Measurements from ENCODE around the gene CDX1.

CDX1 gene

DNA sequence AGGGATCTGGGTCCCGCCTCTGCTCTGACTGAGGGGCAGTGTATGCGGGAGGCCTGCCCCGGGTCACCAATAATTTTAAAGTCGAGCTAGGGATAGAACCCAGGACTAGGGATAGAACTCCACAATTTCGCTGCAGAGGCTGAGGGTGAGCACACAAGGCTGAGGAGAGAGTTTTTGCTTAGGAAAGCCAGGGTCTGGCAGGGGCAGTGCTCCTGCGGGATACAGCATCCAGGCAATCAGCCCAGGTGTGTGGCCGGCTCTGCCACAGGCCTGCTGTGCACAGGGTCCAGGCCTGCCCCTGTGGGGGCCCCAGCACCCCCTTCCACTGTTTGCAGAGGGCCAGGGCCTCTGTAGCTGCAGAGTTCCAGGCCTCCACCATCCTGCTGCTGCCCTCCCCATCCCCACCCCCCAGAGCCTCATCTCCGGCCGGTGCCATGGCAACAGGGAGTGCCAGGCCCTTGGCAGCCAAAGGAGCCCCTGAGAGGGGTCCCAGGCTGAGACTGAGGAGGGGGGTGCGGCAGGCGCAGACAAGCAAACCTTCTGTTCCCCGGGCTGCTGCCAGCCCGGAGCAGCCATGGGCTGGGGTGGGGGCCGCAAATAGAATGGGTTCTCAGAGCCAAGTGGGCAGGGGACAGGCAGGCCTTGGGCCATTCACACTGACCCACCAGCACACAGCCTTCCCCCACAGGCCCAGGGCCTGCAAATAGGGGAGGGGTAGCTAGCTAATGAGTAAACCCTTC, 19.5 kb upstream of the CDX1 start:
- no peak for DNase-seq

DNA sequence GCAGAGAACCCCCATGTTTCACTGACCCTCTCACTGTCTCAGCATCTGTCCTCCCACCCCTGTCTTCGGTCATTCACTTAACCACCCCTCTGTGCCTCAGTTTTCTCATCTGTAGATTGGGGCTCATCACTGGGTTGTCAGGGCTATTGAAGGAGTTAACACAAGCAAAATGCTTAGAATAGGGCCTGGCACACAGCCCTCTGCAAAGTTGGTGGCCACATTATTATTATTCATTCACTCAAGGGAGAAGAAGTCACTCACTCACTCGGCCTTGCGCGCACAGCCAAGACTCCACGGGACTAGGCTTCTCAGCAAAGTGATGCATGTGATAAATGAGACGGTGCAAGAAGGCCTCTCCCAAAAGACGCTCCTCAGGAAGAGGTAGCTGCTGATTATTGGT, 18.9 kb upstream of the CDX1 start:
- no peak for DNase-seq

DNA sequence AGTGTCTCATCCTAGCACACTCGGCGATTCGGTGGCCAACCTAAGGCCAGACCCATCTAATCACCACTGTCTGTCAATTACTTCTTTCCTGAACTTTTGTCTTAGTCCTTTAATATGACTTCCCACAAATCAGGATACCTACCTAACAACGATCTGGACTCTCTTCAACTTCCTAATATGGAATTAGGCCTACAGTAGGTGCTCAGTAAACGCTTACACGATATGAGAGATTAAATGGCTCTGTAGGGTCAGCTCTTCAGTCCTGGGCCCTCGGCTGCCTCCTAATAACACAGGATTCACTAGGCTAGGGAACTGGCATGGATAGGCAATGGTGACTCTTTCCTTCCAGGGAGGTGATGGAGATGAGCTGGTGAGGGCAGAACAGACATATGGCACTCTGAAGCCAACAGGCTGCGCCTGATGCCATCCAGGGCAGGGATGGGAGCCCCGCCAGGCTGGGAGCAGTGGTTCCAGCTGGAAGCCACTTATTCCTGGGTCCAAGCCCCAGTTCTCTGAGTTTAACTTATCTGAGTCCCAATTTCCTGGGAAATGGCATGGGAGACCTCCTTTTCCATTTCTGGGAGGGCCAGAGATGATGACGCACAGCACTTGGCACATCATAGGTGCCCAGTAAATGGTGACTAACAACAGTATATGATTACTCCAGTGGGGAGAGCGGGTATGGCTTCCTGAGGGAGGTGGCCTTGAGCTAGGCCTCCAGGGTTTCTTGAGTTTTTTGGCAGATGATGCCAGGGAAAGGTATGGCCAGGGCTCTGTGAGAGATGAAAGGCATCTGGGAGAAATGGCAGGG, 18.3 kb upstream of the CDX1 start:
- DNase-seq: no peak

DNA sequence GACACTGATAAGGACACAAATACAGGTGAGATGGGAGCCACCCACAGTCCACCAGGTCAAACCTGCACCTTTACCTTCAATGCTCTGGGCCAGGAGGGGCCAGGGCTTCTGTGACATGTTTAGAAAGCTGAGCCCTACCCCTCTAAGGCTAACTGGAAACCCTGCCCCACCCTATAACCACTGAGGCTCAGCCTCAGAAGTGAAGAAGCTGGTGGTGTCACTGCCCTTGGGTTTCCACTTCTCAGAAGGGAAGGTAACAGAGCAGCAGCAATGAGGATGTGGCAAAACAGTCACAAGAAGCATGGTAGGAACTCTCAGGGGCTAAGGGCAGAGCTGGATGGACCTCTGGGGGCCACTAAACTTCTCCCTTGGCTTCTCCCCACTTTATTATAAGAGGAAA, 17.0 kb upstream of the CDX1 start:
- no peak for DNase-seq

DNA sequence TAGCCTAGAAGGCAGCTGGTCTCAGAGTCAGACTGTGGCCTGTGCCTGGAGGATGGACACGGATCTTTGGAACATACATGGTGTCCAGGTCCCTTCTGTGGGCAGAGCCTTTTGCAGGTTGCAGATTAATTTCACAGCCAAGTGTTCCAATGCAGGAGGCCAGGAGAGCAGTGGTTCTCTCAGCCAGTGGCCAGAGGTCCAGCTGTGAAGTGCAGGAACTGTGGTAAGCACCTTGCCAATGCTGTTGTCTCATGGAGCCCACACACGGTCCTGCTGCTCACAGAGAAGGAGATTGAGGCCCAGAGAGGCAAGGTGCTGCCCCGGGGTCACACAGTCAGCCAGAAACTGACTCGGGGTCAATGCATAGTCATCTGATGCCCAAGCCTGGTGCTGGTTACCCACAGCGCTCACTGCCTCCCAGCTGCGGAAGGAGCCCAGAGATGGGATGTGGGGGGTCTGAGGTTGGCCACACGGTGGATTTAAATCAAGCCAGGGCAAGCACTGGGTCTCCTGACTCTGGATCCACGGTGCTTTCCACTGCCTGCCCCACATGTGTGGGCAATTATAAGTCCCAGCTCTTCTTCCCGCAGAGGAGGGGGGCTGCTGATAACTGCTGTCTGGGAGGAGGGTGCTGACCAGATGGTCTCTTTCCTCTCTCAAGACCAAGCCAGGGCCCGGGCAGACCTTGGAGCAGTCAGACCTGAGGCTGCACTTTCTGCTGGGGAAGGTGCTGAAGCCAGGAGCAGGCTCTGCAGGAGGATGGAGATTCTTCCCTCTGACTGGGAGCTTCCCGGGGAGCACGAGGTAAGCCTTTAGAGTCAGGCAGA, 13.7 kb upstream of the CDX1 start:
- no peak for DNase-seq

DNA sequence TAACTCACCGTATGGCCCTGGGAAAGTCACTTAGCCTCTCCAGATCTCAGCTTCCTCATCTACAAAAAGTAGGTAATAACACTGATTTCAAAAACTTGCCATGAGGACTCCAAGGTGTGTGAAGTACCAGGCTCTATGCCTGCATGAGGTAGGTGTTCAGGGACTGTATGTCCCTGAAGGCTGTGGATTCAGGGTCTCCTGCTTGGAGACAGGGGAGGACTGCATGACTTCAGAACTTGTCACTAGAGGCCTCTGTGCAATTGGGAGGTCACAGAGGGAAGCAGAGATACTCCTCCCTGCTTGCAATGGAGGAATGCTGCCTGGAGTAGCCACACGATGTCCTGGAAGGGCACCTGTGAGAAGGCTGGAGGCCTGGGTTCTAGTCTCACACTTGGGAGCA, 13.1 kb upstream of the CDX1 start:
- no peak for DNase-seq

DNA sequence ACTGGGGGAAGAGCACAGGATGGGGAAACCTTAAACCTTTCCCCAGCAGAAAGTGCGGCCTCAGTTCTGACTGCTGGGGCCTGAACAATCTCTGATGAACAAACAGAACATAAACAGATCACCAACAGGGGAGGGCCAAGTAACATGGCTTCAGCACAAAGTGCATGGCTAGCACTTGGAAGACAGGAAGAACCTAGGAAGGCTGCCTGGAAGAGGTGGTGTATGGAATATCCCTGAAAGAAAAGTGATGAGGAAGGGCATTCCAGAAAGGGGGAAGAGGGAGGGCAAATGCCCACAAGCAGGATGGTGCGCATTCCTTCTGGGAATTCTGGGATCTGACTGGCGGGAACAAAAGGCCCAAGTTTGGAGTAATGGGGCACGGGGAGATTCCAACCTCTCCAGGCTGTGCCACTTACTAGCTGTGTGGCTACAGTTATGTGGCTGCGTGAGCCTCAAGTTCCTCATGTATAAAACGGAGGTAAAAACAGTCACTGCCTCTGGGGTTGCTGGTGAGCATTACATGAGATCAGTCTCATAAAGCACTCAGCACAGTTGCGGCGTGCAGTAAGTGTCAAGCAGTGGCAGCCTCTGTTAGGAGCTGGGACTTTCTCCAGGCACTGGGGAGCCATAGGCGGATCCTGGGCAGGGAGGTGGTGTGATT, 12.5 kb upstream of the CDX1 start:
- peak; percentile 6 to 13 for DNase-seq

DNA sequence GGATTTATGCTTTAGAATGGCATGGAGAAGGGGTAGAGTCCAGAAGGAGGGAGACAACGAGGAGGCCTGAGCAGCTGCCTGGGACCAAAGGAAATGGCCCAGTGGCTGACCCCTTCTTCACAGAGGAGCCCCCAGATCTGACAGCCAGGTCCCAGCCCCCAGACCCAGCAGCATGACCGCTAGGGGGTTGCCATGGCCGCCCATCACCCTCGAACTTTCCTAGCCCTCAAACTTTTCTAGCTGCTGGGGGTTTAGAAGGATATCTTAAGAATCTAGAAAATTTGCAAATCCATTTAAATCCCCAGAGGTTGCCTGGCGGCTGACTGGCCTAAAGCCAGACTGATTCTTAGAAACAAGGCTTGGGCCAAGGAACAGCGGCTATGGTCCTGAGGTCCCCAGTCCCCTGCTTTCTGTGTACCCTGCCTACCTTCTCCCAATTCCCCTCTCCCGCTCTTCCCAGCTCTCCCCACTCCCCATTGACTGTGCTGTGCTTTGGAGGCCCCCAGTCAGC, 11.9 kb upstream of the CDX1 start:
- DNase-seq: no peak

DNA sequence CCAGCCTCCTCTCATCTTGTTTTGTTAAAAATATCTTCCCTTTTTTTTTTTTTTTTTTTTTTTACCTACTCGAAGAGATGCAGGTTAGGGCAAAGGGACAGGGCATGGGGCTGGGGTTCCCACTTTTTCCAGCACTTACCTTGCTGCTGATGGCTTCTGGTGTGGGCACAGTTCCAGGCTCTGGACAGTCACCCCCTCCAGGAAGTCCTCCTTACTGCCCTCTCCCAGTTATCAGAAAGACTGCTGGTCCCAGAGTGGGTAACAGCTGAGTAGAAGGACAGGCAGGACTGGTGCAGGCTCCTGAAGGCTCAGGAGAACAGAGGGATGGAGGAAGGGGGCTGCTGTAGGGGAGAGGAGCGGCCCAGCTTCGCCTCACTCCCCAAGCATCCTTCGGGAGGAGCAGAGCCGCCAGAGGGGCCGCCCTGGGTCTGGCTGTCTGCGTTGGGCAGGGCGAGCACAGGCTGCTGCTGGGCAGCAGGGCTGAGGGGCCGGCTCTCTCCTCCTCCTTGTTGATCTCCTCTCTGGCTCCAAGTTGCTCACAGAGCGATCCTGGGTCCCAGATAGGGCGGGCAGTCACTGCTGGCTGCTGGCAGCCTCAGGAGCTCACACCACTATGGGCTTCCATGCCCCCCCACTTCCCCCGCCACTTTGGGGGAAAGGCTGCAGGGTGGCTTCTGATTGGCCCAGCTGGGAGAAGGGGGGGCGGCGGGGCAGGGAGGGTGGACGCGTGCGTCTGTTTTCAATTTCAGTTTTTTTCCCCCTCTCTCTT, 11.1 kb upstream of the CDX1 start, which contains the start of gene PDGFRB:
PDGFRB (minus strand) TSS at position 588 of the 769 bp plus-strand sequence. CDS start 18,798 bp downstream, outside the sequence.
- peak; percentile 53 to 60 for DNase-seq

DNA sequence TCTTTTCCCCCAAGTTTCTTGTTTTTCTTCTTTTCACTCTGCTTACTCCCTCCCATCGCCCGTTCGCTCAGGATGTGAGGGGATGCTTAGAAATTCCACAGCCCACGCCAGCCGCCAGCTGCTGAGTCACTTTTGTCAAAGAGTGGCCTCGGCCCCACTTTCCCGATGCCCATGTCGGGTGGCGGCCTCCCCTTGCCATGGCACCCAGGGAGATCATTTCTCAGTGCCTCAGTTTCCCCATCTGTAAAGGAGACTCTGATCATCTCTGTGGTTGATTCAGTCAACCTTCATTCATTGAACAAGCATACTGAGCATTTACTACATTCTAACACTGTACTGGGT, 10.6 kb upstream of the CDX1 start:
- DNase-seq: no peak

DNA sequence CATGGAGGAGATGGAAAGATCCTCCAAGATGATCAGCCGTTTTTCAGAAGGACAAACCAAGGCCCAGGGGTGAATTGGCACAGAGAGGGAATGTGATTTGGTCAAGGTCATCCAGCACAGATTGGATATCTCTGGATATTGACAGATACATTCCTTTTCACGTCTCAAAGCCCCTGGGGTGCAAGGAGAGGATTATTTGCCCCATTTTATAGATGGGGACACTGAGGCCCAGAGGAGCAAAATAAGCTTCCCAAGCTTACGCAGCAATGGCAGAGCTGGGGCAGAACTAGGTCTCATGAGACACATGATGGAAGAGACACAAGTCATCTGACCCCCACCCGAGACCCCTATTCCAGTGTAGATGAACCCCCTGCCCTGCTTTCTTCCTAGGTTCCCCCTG, 10.0 kb upstream of the CDX1 start:
- no peak for DNase-seq

DNA sequence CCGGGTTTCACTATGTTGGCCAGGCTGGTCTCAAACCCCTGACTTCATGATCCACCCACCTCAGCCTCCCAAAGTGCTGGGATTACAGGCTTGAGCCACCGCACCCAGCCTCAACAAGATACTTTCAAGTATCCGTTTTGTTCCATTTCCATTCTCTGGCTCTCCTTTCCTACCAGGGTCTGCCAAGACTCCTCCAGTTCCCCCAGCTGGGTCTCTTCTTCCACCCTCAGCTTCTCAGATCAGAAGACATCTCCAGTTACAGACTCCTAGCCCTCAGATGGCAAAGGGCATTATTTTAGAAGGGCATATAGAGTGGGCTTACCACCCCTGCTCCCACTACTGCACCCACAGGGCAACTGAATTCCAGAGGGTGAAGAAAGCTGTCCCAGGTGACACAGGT, 9.4 kb upstream of the CDX1 start:
- DNase-seq: no peak

DNA sequence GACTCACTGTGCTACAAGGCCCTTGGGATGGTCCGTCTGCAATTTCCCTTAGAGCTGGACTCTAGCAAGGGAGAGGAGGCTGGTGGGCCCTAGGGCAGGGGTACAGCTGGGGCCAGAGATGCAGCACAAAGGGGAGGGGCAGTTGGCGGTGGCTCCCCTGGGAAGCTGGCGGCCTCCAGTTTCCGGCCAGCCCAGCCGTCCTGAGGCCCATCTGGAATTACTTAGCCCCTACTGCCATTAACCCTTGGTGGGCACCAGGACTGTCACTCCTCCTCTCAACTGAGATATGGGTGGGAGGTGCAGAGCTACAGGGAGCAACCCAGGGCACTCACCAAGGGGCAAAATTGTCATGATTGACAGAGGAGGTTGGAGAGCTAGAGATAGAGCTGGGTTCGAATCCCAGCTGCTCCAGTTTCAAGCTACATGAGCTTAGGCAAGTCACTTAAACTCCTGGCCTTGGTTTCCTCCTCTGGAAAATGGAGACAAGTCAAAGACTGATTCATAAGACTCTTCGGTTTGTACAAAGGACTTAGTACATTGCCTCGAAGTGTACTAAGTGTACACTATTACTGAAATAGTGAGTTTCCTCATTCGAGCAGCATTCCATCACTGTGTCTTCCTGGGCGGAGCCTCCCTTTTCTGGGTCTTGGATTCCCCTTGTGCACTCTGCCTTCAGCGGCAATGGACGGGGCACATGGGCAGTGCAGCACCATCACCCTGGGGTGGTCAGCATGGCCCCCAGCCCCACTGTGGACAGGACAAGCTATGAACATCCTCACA, 8.2 kb upstream of the CDX1 start:
- no peak for DNase-seq

DNA sequence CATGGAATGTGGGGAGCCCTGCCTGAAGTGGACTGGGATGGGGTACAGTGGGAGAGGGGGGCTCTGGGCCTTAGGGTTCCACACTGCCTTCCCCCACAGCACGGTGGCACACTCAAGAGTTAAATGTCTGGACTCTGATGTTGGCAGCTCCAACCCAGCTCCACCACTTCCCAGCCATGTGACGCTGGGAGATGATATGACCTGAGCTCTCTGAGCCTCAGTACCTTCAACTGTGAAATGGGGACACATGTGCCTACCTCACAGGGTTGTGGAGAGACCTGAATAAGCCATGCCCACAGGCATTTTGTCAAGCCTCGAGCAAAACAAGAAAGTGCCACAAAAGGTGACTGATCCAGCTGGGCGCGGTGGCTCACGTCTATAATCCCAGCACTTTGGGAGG, 7.5 kb upstream of the CDX1 start:
- no peak for DNase-seq

DNA sequence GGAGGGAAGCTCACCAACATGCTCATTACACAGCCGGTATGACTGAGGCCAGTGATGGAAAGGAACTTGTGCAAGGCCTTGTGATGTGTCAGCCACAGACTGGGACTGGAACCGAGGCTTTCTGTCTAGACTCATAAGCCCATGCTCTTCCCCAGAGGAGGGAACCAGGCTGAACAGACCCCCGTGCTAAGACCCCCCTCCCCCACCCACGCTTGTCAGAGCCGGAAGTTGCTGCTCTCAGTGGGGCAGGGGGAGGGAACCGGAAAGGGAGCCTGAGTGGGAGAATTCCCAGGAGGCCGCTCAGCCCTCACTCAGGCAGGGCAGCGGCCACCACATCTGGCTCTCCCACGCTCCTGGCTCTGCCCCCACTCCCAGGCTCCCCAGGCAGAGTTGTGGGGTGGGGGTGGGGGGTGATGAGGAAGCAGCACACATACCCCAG, 6.8 kb upstream of the CDX1 start:
- DNase-seq: no peak

DNA sequence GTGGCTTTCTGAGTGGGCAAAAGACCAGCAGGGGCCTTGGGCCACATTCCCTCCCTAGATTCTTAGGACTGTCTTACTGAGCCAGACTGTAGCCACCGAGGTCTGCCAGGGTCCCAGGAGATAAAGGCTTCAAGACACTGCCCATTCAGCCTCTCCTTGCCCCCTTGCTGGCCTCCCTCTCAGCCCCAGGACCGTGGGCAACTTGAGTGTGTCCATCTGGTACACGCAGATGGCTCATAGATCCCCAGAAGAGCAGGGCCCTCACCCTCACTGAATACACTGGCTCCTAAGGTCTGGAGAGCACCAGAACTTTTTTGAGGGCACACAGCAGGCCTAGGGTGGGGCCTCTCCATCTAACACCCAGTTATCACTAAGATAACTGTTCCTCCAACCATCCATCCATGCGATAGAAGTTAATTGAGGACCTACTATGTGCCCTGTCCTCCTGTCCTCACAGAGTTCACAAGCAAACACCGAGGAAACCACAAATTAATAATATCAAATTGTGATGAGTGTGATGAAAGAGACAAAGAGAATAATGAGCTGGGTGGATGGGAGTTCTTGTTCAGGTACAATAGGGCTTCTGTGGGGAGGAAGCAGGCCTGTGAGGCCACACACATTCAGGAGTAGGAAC, 6.0 kb upstream of the CDX1 start:
- DNase-seq: no peak

DNA sequence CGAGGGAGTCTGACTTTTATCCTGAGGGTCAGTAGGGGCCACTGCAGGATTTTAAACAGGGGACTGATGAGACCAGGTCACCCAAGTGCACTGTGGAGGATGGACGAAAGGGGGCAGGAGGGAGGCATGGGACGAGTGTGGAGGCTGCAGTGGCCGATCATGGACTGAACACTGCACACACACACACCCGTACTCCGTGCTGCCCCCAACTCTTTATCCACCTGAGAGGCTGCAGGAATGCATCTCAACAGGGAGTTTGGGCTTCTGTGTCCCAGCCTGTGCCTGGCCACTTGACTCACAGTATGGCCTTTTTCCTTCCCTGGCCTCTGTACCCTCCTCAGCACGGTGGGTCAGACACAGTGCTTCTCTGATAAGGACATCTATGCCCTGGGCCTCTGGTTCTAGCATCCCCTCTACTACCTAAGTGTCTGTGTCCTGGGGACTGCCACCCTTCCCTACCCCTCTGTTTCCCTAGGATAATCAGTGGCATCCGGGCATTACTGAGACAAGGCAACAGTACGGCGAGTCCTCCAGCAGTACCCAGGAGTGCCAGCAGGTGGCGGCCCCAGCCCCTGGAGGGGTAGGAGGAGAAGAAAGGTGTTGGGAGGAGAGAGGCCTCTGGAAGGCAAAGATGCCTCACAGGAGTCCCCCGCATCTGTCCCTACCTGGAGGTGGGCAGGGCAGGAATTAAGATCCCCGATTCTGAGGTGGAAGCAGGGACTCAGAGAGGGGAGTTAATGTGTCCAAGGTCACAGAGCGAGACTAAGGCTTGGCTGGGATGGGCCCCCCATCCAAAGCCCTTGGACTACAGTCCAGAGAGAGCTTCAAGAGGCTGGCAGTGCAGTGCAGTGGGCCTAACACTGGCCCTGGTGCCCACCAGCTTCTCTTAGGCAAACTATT, 5.1 kb upstream of the CDX1 start:
- DNase-seq: peak; percentile 60 to 65

DNA sequence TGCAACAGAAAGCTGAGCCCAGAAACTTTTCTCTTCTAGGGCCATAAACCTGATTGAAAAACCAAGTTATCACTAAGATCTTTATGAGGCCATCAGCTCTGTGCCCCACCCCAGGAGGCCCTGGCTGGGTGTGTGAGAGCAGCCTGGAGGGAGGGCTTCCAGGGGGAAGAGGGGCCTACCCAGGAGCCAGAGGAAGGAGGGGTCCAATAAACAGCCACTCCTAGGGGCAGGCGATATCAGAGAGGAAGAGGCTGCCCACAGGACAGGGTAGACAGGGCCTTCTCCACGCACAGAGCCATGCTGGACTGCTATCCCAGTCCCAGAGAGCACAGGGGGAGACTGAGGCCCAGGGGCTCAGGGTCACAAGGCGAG, 4.5 kb upstream of the CDX1 start:
- DNase-seq: no peak

DNA sequence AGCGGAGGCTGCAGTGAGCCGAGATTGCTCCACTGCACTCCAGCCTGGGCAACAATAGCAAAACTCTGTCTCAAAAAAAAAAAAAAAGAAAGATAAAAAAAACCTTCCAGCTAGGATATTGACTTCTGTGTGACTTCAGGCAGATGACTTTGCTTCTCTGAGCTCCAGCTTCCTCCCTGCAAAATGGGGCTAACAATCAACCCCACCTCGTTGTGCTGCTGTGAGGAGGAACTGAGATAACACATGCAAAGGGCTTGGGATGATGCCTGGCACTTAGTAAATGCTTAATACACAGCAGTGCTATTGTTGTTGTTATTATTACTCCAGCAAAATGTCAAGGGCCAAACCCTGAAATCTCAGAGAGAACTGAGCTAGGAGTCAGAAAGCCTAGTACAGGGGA, 3.5 kb upstream of the CDX1 start:
- DNase-seq: no peak

Data from CD4-positive, alpha-beta T cell treated with Interleukin-4 for 1 hour (primary cell).